AML-193 (cell line): ENCODE measurements around the gene RAPGEF1.

ENCODE experiments used
- DNase-seq, 2 experiments: peaks; one replicate each; lab custom pipeline; 2025; lab: John Stamatoyannopoulos, UW

The RAPGEF1 gene

GRCh38 chr9:131606896-131607567 is 132.8 kb downstream of the RAPGEF1 start:
- no peak for DNase-seq

GRCh38 chr9:131605770-131606590 is 133.9 kb downstream of the RAPGEF1 start:
- no peak for DNase-seq

GRCh38 chr9:131603711-131604439 is 136.0 kb downstream of the RAPGEF1 start:
- DNase-seq = no peak

- no peak for DNase-seq
Observed at GRCh38 chr9:131603199-131603598, 136.7 kb downstream of the RAPGEF1 start.

GRCh38 chr9:131601683-131602181 is 138.1 kb downstream of the RAPGEF1 start:
- no peak for DNase-seq

- peak; percentile 98 for DNase-seq
Observed at GRCh38 chr9:131598121-131598520, 141.8 kb downstream of the RAPGEF1 start.

GRCh38 chr9:131597246-131597645 is 142.6 kb downstream of the RAPGEF1 start:
- DNase-seq = no peak

GRCh38 chr9:131596430-131596743 is 143.5 kb downstream of the RAPGEF1 start:
- DNase-seq = no peak

- DNase-seq = no peak
Observed at GRCh38 chr9:131595696-131596429, 144.0 kb downstream of the RAPGEF1 start.

GRCh38 chr9:131594906-131595665 is 144.8 kb downstream of the RAPGEF1 start:
- DNase-seq = no peak

- DNase-seq = no peak
Observed at GRCh38 chr9:131593936-131594665, 145.8 kb downstream of the RAPGEF1 start.

GRCh38 chr9:131593091-131593820 is 146.6 kb downstream of the RAPGEF1 start:
- no peak for DNase-seq

GRCh38 chr9:131591845-131592208 is 148.0 kb downstream of the RAPGEF1 start:
- no peak for DNase-seq

- peak; percentile 80 to 82 for DNase-seq
Observed at GRCh38 chr9:131590907-131591844, 148.7 kb downstream of the RAPGEF1 start.

- DNase-seq = peak; percentile 15 to 28
Observed at GRCh38 chr9:131590449-131590848, 149.4 kb downstream of the RAPGEF1 start.

GRCh38 chr9:131589993-131590392 is 149.9 kb downstream of the RAPGEF1 start:
- no peak for DNase-seq

- no peak for DNase-seq
Observed at GRCh38 chr9:131589124-131589711, 150.7 kb downstream of the RAPGEF1 start.

- DNase-seq = no peak
Observed at GRCh38 chr9:131588396-131588795, 151.5 kb downstream of the RAPGEF1 start.
